Fibroblast of pulmonary artery (primary cell): ENCODE measurements around the gene GUCY2C.

Experiments used
- DNase-seq: peaks from one replicate; pipeline ENCODE4 v3.0.0-alpha.2; 2010; ENCODE audit warnings: low read depth
- H3K4me3 ChIP-seq: replicated peaks from 2 replicates; pipeline ENCODE4 v1.5.1; 2011; ENCODE audit warnings: low read depth, mild to moderate bottlenecking, control low read depth, low read length, moderate library complexity
- CTCF ChIP-seq: IDR thresholded peaks from 2 replicates; pipeline ENCODE4 v1.5.1; 2011; ENCODE audit warnings: mild to moderate bottlenecking, control low read depth, low read length, inconsistent platforms; ENCODE audit errors: missing control alignments

Gene GUCY2C

GRCh38 chr12:14578646-14579045, 117.8 kb downstream of the GUCY2C start:
- TF ChIP-seq CTCF = no peak
- DNase-seq = no peak

GRCh38 chr12:14577344-14577743, 119.1 kb downstream of the GUCY2C start:
- H3K4me3 ChIP-seq = no peak overlapping the region
- DNase-seq = no peak
- TF ChIP-seq CTCF = no peak

More at GRCh38 chr12:14578646-14579045, 117.8 kb downstream of the GUCY2C start:
- no peak overlapping the region for H3K4me3 ChIP-seq

- TF ChIP-seq CTCF = no peak
- no peak for DNase-seq
- no peak overlapping the region for H3K4me3 ChIP-seq
These were observed 119.5 kb downstream of the GUCY2C start for GRCh38 chr12:14576896-14577295.

- no peak overlapping the region for H3K4me3 ChIP-seq
- no peak for TF ChIP-seq CTCF
These were observed 120.8 kb downstream of the GUCY2C start for GRCh38 chr12:14575585-14575984.

GRCh38 chr12:14573118-14573517, 123.3 kb downstream of the GUCY2C start:
- no peak overlapping the region for H3K4me3 ChIP-seq
- TF ChIP-seq CTCF = no peak

More at GRCh38 chr12:14575585-14575984, 120.8 kb downstream of the GUCY2C start:
- no peak for DNase-seq

GRCh38 chr12:14572401-14572800, 124.0 kb downstream of the GUCY2C start:
- DNase-seq = no peak
- no peak overlapping the region for H3K4me3 ChIP-seq

More at GRCh38 chr12:14573118-14573517, 123.3 kb downstream of the GUCY2C start:
- DNase-seq = no peak

More at GRCh38 chr12:14572401-14572800, 124.0 kb downstream of the GUCY2C start:
- no peak for TF ChIP-seq CTCF
